HG02642 (cell line): ENCODE results near the gene STK31.
"Not testable (repeated sequence)": the region's sequence is repeated elsewhere in the genome, so short reads cannot be mapped to it uniquely, and the experiment has no call there.

Source experiments
- ATAC-seq: cut with Tn5 transposase; IDR thresholded peaks from one replicate; pipeline ENCODE4 v1.9.1; 2021; ENCODE audit warnings: mild to moderate bottlenecking; ENCODE audit not compliant: unreplicated experiment, poor library complexity

STK31 gene

GRCh38 chr7:23712368-23713284, 2.6 kb downstream of the STK31 start:
- no peak for ATAC-seq

GRCh38 chr7:23713285-23714149, 3.5 kb downstream of the STK31 start:
- no peak for ATAC-seq

- no peak for ATAC-seq
These were observed 4.1 kb downstream of the STK31 start for GRCh38 chr7:23714150-23714464.

- ATAC-seq, result no peak
These were observed 4.6 kb downstream of the STK31 start for GRCh38 chr7:23714579-23714978.

- ATAC-seq, result no peak
These were observed 5.1 kb downstream of the STK31 start for GRCh38 chr7:23715099-23715498.

GRCh38 chr7:23717788-23718187, 7.8 kb downstream of the STK31 start:
- no peak for ATAC-seq

- ATAC-seq, result no peak
These were observed 11.4 kb downstream of the STK31 start for GRCh38 chr7:23721456-23721855.

- ATAC-seq, result not testable (repeated sequence)
These were observed 12.7 kb downstream of the STK31 start for GRCh38 chr7:23722587-23723216.

- not testable (repeated sequence) for ATAC-seq
These were observed 14.1 kb downstream of the STK31 start for GRCh38 chr7:23724113-23724512.

- no peak for ATAC-seq
These were observed 32.0 kb downstream of the STK31 start for GRCh38 chr7:23742051-23742450.

- no peak for ATAC-seq
These were observed 33.2 kb downstream of the STK31 start for GRCh38 chr7:23743226-23743625.

GRCh38 chr7:23746629-23747028, 36.6 kb downstream of the STK31 start:
- ATAC-seq, result no peak

GRCh38 chr7:23751852-23752251, 41.8 kb downstream of the STK31 start:
- ATAC-seq, result no peak

- not testable (repeated sequence) for ATAC-seq
These were observed 48.8 kb downstream of the STK31 start for GRCh38 chr7:23758839-23759238.

- ATAC-seq, result no peak
These were observed 49.8 kb downstream of the STK31 start for GRCh38 chr7:23759671-23760391.

GRCh38 chr7:23765943-23766342, 55.9 kb downstream of the STK31 start:
- no peak for ATAC-seq

- no peak for ATAC-seq
These were observed 57.5 kb downstream of the STK31 start for GRCh38 chr7:23767514-23767913.

- ATAC-seq, result no peak
These were observed 58.0 kb downstream of the STK31 start for GRCh38 chr7:23768022-23768421.

GRCh38 chr7:23779185-23779800, 69.3 kb downstream of the STK31 start:
- ATAC-seq, result not testable (repeated sequence)

GRCh38 chr7:23783115-23783514, 73.1 kb downstream of the STK31 start:
- ATAC-seq, result no peak
